PC-9 (cell line): Measurements from ENCODE around the gene CLEC9A.

ENCODE experiments used
- CTCF ChIP-seq: fragments of 200-600 bp; sonication (generic); conservative IDR thresholded peaks from 2 replicates; pipeline ENCODE4 v1.6.1; 2017; ENCODE audit warnings: mixed run types, antibody characterized with exemption, mild to moderate bottlenecking, moderate library complexity
- EZH2 ChIP-seq: fragments of 200-600 bp; sonication (generic); IDR thresholded peaks from 2 replicates; pipeline ENCODE4 v1.8.0; 2017; ENCODE audit warnings: antibody characterized with exemption, low read depth

DNA sequence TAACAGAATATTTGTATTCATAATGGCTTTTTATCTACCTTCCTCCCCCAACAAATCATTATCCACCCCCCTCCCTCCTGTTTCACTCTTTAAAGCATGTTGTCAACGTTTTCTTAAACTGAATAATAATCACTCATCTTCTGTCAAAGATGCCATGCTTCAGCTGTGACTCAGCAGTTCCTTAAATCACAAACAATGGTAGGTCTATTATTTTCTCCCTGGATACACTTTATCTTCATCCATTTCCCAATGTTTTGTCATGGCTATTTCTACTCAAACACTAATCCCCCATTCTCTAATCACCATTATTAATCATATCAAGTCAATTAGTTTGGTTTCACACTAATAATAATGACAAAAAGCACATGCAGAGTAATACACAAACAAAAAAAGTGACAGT is 13.6 kb upstream of the CLEC9A start:
- TF ChIP-seq CTCF = no peak
- no peak for TF ChIP-seq EZH2
